Measurements from ENCODE around the gene ANKRD12.
"Not testable (repeated sequence)": the region's sequence is repeated elsewhere in the genome, so short reads cannot be mapped to it uniquely, and the experiment has no call there.

The ANKRD12 gene

GRCh38 chr18:9234528-9234927 is 97.9 kb downstream of the ANKRD12 start:
- no peak for DNase-seq

DNA sequence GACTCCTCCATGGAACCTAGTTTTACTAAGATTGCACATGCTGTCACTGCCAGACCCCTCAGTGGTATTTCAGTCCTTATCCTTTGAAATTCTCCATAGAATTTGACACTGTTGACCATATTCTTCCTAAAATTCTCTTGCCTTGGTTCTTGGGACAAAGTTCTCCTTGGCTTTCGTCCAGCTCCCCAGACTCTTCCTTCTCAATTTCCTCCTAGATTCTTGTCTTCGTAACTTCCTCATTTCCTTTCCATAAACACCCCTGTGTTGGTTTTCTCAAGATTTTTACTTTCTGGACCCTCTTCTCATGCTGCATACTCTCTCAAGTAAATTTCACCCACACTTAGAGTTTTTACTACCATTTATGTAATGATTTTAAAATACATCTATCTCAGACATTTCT is 101.4 kb downstream of the ANKRD12 start:
- DNase-seq = no peak

- no peak for DNase-seq
Observed at GRCh38 chr18:9239720-9240119, 103.1 kb downstream of the ANKRD12 start.

GRCh38 chr18:9240270-9240669 is 103.7 kb downstream of the ANKRD12 start:
- DNase-seq = peak; percentile 29 to 50

- DNase-seq = peak in 1 of 2 donors; percentile 36
Observed at GRCh38 chr18:9243029-9243428, 106.4 kb downstream of the ANKRD12 start.

DNA sequence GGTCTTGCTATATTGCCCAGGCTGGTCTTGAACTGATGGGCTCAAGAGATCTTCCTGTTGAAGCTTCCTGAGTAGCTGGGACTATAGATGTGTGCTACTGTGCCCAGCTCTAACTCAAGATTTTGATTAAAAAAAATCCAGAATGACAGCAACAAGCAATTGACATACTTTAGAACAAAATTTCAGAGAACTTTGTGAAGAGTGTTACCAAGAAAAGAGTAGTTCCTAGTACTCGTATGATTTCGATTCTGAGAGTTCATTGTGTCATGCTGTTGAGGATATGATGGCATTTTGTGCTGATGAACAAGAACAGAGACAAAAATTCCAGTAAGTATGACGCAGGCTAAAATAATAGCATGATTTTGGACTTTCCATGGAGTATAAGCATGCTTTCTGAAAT is 107.8 kb downstream of the ANKRD12 start:
- peak in 1 of 2 donors; percentile 30 for DNase-seq

- no peak for DNase-seq
Observed at GRCh38 chr18:9248661-9249060, 112.1 kb downstream of the ANKRD12 start.

- DNase-seq = no peak
Observed at GRCh38 chr18:9249254-9249653, 112.7 kb downstream of the ANKRD12 start.

DNA sequence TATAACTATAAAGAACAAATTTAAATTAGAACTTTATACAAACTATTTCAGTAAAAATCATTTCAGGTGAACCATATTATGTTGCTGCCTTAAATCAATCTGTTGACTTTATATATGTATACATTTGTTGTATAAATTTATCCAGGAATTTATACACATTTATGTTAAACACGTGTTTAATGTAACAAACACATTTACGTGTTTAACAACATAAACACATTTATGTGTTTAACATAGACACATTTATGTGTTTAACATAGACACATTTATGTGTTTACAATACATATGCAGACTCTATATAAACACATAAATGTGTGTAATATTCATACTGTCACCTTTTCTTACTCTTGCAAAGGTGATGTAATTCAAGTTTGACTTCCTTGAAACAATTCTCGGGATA is 122.6 kb downstream of the ANKRD12 start:
- no peak for DNase-seq

DNA sequence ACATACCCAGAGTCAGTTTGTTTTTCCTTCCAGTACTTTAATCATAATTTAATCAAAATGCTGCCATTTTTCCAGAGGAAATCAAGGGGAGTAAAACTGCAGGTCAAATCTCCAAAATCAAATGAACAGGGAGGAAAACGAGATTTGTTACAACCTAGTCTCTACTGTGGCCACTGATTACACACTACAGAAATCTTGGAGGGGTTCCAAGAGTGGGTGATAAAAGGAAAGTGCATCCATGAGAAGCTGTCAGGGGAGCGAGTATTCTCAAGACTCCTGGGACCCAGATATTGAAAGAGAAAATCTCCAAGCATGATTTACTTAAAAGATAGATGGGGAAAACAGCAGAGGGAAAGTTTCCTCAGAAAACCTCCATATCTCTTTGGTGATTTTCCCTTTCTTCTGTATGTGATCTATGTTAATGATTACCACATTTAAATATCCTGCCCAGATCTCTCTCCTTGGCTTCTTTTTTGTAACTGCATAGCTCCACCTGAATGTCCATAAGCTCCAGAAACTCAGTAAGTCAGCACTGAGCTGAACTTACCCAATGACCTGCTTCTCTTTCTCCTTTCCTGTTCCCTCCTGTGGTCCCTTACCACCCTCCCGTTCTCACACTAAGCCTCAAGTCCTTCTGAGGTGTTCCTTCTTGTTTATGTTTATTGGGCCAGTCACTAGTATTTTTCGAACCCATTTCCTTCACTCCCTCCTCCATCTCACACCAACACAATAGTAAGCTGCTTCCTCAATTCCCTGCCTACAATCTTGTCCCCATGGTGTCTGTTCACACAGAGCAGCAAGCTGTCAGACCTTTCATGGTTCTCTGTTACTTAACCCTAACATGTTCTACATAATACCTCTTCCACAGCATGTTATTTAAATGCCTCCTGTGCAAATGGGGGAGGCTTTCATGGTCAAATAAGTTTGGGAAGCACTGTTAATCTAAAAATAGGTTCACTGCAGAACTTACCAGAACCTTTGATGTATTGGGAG is 124.1 kb downstream of the ANKRD12 start:
- DNase-seq = no peak

DNA sequence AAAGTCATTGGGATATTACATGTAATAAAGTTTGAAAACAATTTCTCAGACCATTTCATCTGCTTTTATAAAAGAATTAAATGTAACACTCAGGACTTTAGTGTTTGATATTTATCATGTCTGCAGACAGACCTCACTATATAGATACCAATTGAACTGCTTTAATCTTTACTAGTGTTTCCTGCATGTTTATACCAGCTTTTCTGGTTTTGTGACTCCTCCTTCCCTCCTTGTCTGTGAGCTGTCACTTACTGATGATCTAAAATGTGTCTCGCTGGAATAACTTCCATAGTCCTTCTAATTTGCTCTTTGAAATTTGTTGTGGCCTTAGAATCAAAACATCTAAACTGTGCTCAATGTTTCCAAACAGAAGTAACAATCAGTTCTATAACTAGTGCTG is 126.7 kb downstream of the ANKRD12 start:
- DNase-seq = no peak

DNA sequence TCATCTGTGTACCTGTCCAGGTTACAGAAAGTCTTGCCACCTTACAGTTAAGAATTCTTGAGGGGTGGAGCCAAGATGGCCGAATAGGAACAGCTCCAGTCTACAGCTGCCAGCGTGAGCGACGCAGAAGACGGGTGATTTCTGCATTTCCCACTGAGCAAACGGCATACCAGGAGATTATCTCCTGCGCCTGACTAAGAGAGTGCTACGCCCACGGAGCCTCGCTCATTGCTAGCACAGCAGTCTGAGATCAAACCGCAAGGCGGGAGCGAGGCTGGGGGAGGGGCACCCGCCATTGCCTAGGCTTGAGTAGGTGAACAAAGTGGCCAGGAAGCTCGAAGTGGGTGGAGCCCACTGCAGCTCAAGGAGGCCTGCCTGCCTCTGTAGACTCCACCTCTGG is 128.2 kb downstream of the ANKRD12 start:
- not testable (repeated sequence) for DNase-seq

GRCh38 chr18:9273221-9273620 is 136.6 kb downstream of the ANKRD12 start:
- DNase-seq = no peak

DNA sequence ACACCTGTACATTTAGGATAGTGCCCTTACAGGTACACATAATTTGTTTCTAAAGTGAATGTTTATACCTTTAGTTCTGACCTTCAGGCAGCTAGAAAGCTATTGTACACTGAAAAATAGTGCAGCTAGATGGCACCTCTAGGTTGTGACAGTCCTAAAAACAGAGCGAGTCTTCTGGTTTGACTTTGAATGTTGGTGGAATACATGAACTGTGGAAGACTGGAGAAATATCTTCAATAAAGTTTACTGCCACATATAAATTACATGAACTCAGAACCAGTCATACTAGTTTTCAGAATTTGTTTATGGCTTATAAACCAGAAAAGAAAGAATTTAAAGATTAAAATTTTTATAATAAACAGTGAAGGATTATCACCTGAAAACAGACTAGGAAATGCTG is 139.3 kb downstream of the ANKRD12 start:
- DNase-seq = no peak

DNA sequence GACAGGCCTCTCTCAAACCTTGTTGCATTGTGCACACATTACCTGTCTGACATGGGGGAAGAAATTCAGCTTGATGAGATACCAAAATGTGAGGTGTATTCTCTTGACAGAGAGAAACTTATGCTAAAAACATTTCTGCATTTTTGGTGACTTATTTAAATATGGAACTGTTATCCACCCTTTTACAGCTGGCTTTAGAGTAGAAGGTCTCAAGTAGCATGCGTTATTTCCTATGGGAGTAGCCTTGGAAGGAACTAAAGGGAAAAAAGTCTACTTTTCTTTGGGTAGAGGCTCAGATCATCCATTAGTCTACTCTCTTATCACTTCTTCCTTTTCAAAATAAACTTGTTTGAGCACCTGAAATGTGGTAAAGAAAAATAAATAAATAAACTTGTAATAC is 141.4 kb downstream of the ANKRD12 start:
- no peak for DNase-seq

- no peak for DNase-seq
Observed at GRCh38 chr18:9280849-9281248, 144.3 kb downstream of the ANKRD12 start.

DNA sequence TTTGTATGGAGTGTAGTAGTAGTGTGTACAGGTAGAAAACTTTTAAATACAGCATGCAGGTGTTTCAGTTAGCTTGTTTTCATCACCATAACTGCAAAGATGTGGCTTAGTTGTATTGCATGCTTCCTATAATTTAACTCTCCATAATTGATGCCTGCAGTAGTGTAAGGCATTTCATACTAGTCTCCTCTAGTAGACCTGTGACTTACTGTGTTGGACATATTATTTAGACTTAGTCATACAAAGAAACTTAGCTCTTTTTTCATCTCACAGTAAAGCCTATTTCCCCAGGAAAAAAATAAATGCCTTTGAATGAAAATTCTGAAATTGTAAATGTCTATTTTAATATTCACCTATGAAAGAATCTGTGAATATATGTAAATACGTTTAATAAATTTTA is 145.2 kb downstream of the ANKRD12 start:
- no peak for DNase-seq

GRCh38 chr18:9283791-9284190 is 147.2 kb downstream of the ANKRD12 start:
- no peak for DNase-seq

GRCh38 chr18:9285604-9286003 is 149.0 kb downstream of the ANKRD12 start:
- no peak for DNase-seq

DNA sequence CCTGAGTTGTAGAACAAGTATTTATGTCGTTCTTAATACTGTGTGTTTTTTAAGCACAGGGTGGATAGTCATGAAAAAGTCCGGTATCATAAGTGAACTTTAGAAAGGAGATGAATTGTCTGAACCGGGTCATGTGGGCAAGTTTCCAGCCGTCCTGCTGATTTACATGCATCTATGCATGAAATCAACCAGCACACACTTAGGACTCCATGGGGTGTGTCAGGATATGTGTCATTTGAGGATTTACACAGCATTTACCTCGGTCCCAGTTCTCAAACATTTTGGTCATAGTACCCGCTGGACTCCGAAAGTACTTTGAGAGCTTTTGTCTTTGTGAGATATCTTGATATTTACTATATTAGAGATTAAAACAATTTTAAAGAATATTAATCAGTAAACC is 150.5 kb downstream of the ANKRD12 start:
- DNase-seq = no peak

DNA sequence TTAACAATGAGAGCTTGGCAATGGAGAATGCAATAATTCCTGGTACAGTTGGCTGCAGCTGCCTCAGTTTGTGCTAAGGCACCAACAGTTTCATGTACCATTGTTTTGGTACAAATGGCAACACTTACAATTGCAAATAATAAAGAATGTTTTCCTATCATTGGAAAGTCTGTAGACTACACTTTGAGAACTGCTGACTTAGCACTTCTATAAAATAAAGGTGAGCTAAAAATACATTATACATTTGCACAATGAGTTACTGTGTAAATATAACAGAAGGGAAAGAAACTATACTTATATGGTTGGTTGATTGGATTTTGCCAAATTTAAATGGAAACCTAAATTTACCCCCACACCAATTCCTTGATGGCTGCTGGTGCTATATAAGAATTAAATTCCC is 153.1 kb downstream of the ANKRD12 start:
- no peak for DNase-seq

DNA sequence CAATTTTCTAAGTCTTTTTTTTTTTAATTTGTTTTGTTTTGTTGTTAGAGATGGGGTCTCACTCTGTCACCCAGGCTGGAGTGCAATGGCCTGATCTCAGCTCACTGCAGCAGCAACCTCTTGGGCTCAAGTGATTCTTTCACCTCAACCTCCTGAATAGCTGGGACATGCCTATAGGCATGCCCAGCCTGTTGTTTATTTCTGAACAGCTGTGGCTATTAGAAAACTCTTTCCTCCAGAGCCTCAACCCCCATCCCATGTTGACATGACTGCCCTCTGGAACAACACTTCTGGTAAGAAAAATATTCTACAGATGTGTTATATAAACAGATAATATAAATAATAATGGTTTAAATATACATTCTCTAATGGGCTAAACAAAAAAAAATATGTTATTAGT is 153.6 kb downstream of the ANKRD12 start:
- DNase-seq = no peak

DNA sequence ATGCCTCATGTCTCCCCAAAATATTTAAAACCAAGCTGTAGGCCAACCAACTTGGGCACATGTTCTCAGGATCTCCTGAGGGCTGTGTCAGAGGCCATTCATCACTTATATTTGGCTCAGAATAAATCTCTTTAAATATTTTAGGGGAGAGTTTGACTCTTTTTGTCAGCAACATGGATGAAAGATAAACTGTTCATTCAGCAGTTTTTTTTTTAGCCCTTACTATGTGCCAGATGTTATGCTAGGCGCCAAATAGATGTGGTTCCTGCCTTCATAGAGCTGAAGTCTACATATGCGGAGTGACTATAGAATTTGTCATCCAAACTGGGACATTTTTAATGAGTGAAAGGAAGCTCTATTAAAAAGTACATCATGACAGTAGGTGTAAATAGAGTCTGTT is 155.5 kb downstream of the ANKRD12 start:
- no peak for DNase-seq

- DNase-seq = no peak
Observed at GRCh38 chr18:9293948-9294347, 157.4 kb downstream of the ANKRD12 start.

All from inflammatory macrophage (primary cell).